Measurements from ENCODE around the gene C20orf144.

GRCh38 chr20:33659341-33660034 lies 2.6 kb upstream of the C20orf144 start:
- no peak for TF ChIP-seq CTCF (IDR thresholded peaks at IDR 0.05; ENCODE audit: low read depth, low read length)
- no peak for TF ChIP-seq EZH2phosphoT487 (IDR thresholded peaks at IDR 0.05; ENCODE audit: low read depth)

Data from OCI-LY3 (cell line).